Nucleus accumbens (tissue), 56 donors: ENCODE results near the gene BAHCC1.

Experiments
- DNase-seq, 56 donors: peaks; one replicate each; lab custom pipeline; 2025; lab: John Stamatoyannopoulos, UW

Gene BAHCC1

GRCh38 chr17:81484195-81484979 lies 89.1 kb downstream of the BAHCC1 start:
- DNase-seq, result peak in 55 of 56 donors; percentile 29 to 91 (median 75)

DNA sequence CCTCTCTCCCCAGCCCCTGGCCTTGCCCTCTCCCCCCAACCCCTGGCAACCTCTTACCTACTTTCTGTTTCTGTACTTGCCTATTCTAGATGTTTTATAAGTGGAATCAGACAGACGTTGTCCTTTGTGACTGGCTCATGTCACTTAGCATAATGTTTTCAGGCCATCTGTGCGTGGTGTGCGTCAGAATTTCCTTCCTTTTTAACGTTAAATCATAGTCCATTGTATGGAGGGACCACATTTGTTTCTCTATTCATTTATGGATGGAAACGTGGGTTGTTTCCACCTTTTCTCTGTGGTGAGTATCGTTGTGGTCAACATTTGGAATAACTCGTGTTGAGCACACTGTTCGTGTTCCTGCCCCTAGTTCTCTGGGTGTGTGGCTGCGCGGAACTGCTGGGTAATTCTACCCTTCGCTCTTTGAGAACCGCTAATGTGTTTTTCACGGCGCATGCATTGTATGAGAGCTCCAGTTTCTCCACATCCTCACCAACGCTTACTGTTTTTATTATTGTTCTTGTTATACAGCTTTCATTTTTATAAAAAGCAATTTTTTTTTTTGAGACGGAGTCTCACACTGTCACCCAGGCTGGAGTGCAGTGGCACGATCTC lies 91.0 kb downstream of the BAHCC1 start:
- DNase-seq, result no peak

DNA sequence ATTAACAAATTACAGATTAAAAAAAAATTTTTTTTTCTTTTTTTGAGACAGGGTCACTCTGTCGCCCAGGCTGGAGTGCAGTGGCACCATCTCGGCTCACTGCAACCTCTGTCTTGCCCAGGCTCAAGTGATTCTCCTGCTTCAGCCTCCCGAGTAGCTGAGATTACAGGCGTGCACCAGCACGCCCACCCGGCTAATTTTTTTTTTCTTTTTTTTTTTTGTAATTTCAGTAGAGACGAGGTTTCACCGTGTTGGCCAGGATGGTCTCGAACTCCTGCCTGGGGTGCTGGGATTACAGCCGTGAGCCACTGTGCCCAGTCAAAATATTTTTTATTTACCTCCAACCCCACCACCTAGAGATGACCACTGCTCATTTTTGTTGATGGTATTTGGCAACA lies 91.8 kb downstream of the BAHCC1 start:
- no peak for DNase-seq

GRCh38 chr17:81487487-81488275 lies 92.4 kb downstream of the BAHCC1 start:
- peak in 48 of 56 donors; percentile 18 to 85 (median 57) for DNase-seq

DNA sequence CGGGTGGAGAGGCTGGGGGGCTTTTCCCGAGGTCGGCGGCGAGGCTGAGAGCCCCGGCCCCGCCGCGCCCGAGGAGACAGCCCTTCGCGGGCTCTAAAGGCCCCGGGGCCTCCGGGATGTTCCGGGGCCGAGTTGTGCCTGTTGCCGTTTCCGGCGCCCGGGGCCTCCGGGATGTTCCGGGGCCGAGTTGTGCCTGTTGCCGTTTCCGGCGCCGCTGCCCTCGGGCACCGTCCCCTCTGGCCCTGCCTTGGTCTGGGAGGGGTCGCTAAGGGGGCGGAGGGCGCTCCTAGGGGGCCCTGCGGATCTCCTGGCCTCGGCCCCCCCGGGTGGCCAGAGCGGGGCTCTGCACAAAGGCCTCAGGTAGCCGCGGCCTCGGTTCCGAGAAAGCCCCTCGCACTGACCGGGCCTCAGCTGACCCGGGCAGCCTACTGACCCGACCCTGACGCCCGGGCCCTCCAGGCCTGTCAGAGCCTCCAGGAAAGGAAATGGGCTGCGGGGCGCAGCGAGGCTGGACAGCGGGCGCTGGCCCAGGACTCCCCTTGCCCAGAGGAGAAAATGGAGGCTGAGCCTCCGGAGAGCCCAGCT lies 93.1 kb downstream of the BAHCC1 start:
- DNase-seq, result no peak

DNA sequence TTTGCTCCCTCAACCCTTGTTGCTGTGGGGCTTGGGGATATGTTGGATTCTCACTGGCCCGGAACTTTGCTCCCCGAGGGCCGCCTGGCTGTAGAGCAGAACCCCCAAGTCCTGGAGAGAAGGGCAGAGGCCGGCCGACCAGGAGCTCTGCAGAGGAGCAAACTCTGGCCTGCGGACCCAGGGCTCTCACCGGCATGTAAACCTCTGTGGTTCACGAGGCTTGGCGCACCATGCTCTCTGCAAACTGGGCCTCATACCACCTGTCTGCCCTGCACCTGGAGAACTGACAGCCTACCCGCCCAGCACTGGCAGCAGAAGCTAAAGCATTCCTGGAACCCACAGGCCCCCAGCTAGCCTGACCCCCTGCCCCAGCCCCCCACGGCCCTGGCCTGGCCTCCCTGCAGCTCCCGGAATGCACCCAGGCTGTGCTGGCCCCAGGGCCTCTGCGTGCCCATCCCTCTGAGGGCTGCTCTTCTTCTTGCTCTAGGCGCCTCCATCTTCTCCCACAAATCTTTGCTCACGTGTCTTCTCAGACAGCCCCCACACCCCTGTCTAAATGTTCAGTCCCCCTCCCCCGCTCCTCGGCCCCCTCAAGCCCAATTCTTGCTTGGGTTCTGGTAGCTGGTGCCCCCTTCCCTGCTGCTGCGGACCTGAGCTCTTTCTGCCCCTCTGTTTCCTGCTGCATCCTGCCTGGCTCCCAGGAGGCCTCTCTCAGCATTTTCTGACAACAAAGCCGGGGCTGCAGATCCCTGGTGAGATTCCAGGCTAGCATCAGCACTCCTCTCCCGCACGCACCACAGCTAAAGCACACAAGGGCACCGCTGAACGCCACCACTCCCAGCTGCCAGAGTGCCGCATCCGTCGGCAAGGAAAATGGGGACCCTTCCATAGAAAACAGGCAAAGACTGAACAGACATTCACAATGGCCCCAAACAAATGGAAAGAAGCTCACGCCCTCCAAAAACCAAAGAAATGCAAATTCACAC lies 94.0 kb downstream of the BAHCC1 start:
- peak in 4 of 56 donors; percentile 31 to 58 (median 42) for DNase-seq

GRCh38 chr17:81489998-81490992 lies 95.0 kb downstream of the BAHCC1 start:
- DNase-seq, result no peak

DNA sequence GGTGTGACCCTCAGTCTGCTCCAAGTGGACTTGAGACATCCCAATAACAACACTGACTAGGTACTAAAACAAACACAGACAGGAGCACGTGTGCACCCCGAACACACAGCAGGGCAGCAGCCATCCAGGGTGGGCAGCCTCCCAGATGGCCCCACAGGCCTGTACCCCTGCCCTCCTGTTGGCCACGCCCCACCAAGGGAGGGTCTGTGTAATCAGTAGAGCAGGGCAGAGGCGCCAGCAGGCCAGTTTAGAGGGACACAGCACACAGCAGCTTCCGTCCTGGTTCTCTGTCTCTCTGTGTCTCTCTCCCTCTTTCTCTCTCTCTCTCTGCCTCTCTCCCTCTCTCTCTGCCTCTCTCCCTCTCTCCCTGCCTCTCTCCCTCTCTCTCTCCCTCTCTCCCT lies 95.9 kb downstream of the BAHCC1 start:
- no peak for DNase-seq

- no peak for DNase-seq
These were observed 96.5 kb downstream of the BAHCC1 start for GRCh38 chr17:81491761-81492160.

- DNase-seq, result no peak
These were observed 96.9 kb downstream of the BAHCC1 start for GRCh38 chr17:81492202-81492601.

DNA sequence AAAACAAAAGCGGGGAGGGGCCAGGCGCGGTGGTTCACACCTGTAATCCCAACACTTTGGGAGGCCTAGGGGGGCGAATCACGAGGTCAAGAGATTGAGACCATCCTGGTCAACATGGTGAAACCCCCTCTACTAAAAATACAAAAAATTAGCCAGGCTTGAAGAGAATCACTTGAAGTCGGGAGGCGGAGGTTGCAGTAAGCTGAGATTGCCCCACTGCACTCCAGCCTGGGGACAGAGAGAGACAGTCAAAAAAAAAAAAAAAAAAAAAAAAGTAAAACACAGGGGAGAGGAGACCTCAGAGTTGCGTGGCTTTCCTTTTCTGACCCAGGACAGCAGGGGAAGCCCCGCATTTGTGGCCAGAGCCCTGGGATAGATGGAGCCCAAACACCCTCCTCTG lies 97.4 kb downstream of the BAHCC1 start:
- DNase-seq, result no peak

DNA sequence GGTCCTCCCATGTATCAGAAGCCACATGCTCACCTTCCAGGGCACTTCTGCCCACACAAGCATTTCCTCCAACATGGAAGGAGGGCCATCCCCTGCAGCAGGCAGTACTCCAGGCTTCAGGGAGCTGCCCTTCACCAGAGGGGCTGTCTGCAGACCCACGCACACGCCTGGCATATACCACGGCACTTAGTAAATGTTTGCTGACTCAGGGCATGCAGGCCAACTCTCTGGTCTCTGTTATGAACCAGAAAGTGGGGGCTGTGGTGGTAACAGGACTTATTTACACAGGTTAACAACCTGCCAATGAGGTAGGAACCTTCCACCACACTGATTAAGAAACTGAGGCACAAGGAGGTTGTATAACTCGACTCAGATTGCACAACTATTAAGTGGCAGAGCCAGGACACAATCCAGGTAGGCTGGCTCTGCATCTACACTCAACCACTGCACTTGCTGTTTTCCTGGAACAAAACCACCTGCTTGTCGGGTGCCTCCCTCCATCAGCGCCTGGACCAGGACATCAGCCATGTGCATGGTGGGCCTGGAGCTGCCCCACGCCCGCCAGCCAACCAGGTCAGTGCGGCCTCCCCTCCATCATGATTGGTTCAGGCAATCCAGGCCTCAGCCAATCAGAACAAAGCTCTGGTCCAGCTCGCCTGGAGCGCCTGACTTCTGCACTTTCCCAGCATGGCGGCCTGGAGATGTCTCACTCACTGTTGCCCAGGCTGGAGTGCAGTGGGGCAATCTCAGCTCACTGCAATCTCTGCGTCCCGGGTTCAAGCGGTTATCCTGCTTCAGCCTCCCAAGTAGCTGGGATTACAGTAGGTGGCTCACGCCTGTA lies 98.2 kb downstream of the BAHCC1 start:
- no peak for DNase-seq

DNA sequence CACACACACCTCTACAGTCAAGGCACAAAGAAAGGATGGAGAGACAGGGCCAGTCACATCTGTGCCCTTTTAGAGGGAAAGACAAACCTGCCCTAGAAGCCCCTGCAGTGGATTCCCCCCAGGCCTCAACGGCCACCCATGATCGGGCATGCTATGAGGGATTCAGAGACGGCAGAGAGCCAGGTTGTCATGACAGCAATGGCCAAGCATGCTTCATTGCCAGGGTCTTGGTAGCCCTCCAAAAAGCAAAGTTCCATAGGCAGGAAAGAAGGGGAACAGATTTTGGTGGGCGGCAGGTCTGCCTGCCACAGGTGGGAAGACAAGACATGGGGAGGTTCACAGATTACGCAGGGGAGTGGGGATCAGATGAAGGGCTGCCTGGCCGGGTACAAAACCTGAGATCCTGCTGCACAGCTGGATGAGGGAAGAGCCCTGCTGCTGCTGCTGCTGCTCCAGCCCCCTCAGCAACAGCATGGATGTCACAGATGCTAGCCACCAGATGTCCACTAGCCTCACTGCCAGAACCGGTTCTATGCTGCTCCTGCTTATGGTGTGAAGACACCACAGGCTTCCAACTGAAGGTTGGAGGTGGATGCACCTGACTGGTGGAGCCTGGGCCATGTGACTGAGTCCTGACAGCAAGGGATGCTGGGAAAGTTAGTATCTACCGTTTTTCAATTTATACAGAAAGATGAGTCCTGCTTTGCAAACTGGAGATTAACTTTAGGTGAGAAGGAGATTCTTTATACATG lies 99.5 kb downstream of the BAHCC1 start:
- DNase-seq, result peak in 31 of 56 donors; percentile 20 to 85 (median 55)

DNA sequence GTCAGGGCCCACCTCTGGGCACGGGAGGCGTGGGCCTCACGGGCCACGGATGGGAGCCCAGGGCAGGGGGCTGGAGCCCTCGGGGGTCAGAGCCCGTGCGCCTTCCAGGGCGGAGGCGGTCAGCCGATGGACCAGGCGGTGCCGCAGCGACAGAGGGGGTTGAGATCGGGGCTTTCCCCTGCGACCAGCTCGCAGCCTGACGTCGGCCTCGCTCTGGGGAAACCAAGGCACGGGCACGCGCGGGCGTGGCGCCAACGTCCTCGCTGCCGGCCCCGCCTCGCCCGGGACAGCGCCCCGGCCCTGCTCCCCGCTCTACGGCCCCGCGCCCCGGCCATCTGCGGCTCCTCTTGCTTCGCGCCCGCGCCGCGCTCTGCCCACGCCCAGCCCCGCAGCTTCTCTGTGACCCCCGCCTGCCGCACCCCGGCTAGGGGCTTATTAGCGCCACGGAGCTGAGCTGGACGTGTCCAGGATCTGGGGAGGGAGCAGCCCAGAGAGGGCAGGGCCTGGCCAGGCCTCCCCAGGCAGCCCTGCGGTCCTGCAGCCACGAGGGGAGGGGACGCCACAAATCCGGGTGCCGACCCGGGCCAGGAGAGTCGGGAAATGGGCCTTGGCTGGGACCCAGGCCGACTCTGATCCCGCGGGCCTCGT lies 103.8 kb downstream of the BAHCC1 start:
- no peak for DNase-seq

DNA sequence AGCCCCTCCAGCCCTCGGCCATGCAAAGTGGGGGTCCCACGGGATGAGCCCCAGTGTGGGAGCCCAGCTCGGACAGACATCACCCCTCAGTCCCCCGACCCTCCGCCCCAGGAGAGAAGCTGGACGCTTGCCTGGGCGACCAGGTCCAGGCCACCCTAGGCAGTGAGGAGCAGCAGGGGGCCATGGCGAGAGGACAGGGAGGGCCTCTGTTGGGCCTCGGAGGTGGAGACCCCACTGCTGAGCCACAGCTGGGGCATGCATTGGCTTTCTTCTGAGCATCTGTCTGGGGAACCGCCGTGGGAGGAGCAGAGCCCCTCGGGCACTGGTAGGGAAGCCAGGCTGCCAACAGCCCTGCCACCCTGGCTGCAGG lies 104.3 kb downstream of the BAHCC1 start:
- no peak for DNase-seq

DNA sequence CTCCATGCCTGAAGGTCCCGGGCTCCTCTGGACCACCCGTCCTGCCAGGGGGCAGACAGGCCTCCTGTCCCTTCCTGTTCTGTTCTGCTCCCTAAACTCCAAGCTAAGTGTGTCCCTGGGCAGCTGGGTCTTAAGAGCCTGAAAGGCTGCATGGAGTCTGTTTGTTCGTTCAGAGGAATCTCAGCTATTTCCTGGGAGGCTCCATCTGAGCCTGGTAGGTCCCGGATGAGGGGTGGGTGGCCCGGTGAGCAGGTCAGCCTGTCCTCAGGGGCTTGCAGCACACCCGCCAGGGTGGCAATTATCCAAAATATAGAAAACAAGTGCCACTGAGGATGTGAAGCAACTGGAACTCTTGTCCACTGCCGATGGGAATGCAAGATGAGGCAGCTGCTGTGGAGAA lies 104.8 kb downstream of the BAHCC1 start:
- no peak for DNase-seq
